Uterus (tissue), 2 donors: ENCODE data around the gene JAZF1.

Experiments
- CTCF ChIP-seq, 4 experiments: fragments of 200-600 bp in 2 of 4; fragments of 450-650 bp in 2 of 4; sonication (generic) in 2 of 4; IDR thresholded peaks; one replicate each; pipeline ENCODE4 v1.5.1; 2016 to 2019; ENCODE audit warnings: antibody characterized with exemption in 4 of 4, mild to moderate bottlenecking in 2 of 4, moderate library complexity in 1 of 4
- POLR2A ChIP-seq, 2 donors: fragments of 450-650 bp; IDR thresholded peaks; one replicate each; pipeline ENCODE4 v1.6.1; 2016; ENCODE audit warnings: antibody characterized with exemption in 2 of 2, mild to moderate bottlenecking in 1 of 2, moderate library complexity in 1 of 2

GRCh38 chr7:28054531-28055160, 125.9 kb downstream of the JAZF1 start:
- TF ChIP-seq CTCF (IDR thresholded peaks at IDR 0.05) (no peak), POLR2A (IDR thresholded peaks at IDR 0.05) (no peak)
